Calu3 (cell line): ENCODE measurements around the gene XKR7. TPM values are rescaled to one million over a fixed set of nuclear protein-coding genes. Genes with fewer than 3 reads are reported as not detected.
"Not testable (repeated sequence)": the region's sequence is repeated elsewhere in the genome, so short reads cannot be mapped to it uniquely, and the experiment has no call there.

Source experiments
- BruUV-seq: library from RNA; stranded (reverse); fragments of 400-500 nt; replicated peaks from 2 replicates; lab custom pipeline; 2021; lab: Mats Ljungman, UMichigan
- CTCF ChIA-PET: fragments of 300-600 bp; sonication (Branson Sonifier 250); formaldehyde crosslinking; loops from one replicate; lab custom pipeline; 2022; ENCODE audit warnings: antibody characterized with exemption; lab: Charles Lee
- DNase-seq: peaks from one replicate; pipeline ENCODE4 v3.0.0; 2022
- H3K27ac Mint-ChIP-seq: one replicate; pipeline ENCODE4 v1.8.0; 2022; ENCODE audit warnings: mixed read lengths; ENCODE audit not compliant: unreplicated experiment
- H3K27me3 Mint-ChIP-seq: one replicate; pipeline ENCODE4 v1.8.0; 2022; ENCODE audit warnings: mixed read lengths; ENCODE audit not compliant: unreplicated experiment
- H3K36me3 Mint-ChIP-seq: one replicate; pipeline ENCODE4 v1.8.0; 2022; ENCODE audit warnings: mild to moderate bottlenecking, moderate library complexity, mixed read lengths; ENCODE audit not compliant: insufficient read depth, unreplicated experiment
- H3K4me1 Mint-ChIP-seq: one replicate; pipeline ENCODE4 v1.8.0; 2022; ENCODE audit warnings: mild to moderate bottlenecking, low read depth, mixed read lengths; ENCODE audit not compliant: unreplicated experiment
- H3K4me3 Mint-ChIP-seq: one replicate; pipeline ENCODE4 v1.8.0; 2022; ENCODE audit warnings: mild to moderate bottlenecking, low read depth, moderate library complexity, mixed read lengths; ENCODE audit not compliant: unreplicated experiment
- H3K9me3 Mint-ChIP-seq: one replicate; pipeline ENCODE4 v1.8.0; 2022; ENCODE audit warnings: low read depth, mixed read lengths; ENCODE audit not compliant: unreplicated experiment
- CTCF ChIP-seq: fragments of 200-600 bp; IDR thresholded peaks from one replicate; pipeline ENCODE4 v1.8.0; 2022; ENCODE audit warnings: antibody characterized with exemption; ENCODE audit not compliant: unreplicated experiment
- intact Hi-C: fragments of 100-400 bp; cut with micrococcal nuclease; formaldehyde crosslinking; loops from one replicate; pipeline ENCODE4 v1.10.0; 2022; ENCODE audit not compliant: unreplicated experiment
- total RNA-seq: library from RNA; stranded (reverse); gene quantifications from 2 replicates; pipeline ENCODE4 v1.2.3, GENCODE V29; 2022

XKR7 gene
- total RNA-seq, 1 experiment from 2014 or later, result not detected

- Mint-ChIP-seq H3K4me3 (no peak overlapping the region), H3K9me3 (no peaks in the 10 kb centered on the region), H3K36me3 (no peaks in the 10 kb centered on the region), H3K27ac (no peak overlapping the region), H3K27me3 (peaks cover 80% of the 10 kb centered on the region), H3K4me1 (no peaks in the 10 kb centered on the region)
- DNase-seq, result no peak
- CTCF ChIA-PET, result interaction anchor here (1.2 kb wide), 1 partner anchor 20 kb away, joined by 6 read pairs; no protein-coding TSS in a partner anchor
- BruUV-seq, result no TSS peak
- no peak for TF ChIP-seq CTCF
- intact Hi-C loops, result loop anchor here (2.0 kb wide), 1 partner anchor 19 kb away; no protein-coding TSS in a partner anchor
Observed at GRCh38 chr20:31925631-31926030, 42.3 kb upstream of the XKR7 start.

GRCh38 chr20:31926493-31926892 is 41.5 kb upstream of the XKR7 start:
- DNase-seq, result no peak
- no TSS peak for BruUV-seq
- H3K4me1 Mint-ChIP-seq, result no peaks in the 10 kb centered on the region
- intact Hi-C loops, result loop anchor here (2.0 kb wide), 1 partner anchor 20 kb away; no protein-coding TSS in a partner anchor
- CTCF ChIA-PET, result no interaction called here
- H3K9me3 Mint-ChIP-seq, result no peaks in the 10 kb centered on the region
- H3K4me3 Mint-ChIP-seq, result no peak overlapping the region
- no peak for TF ChIP-seq CTCF
- H3K27ac Mint-ChIP-seq, result no peak overlapping the region
- H3K36me3 Mint-ChIP-seq, result no peaks in the 10 kb centered on the region
- peaks cover 82% of the 10 kb centered on the region for H3K27me3 Mint-ChIP-seq

GRCh38 chr20:31927627-31928159 is 40.3 kb upstream of the XKR7 start:
- no peak for DNase-seq
- H3K27me3 Mint-ChIP-seq, result peaks cover 87% of the 10 kb centered on the region
- BruUV-seq, result no TSS peak
- CTCF ChIA-PET, result no interaction called here
- no peak for TF ChIP-seq CTCF
- H3K4me1 Mint-ChIP-seq, result no peaks in the 10 kb centered on the region
- H3K27ac Mint-ChIP-seq, result no peak overlapping the region
- no peaks in the 10 kb centered on the region for H3K36me3 Mint-ChIP-seq
- no peaks in the 10 kb centered on the region for H3K9me3 Mint-ChIP-seq
- intact Hi-C loops, result loop anchor here (2.0 kb wide), 1 partner anchor 21 kb away; no protein-coding TSS in a partner anchor
- no peak overlapping the region for H3K4me3 Mint-ChIP-seq

- H3K9me3 Mint-ChIP-seq, intact Hi-C loops, H3K4me1 Mint-ChIP-seq, H3K27ac Mint-ChIP-seq, H3K36me3 Mint-ChIP-seq, H3K4me3 Mint-ChIP-seq, DNase-seq, BruUV-seq: not testable (repeated sequence)
- H3K27me3 Mint-ChIP-seq, result peaks cover 87% of the 10 kb centered on the region
- CTCF ChIA-PET, result interaction anchor here (0.7 kb wide), 1 partner anchor 52 kb away, joined by 3 read pairs; no protein-coding TSS in a partner anchor
Observed at GRCh38 chr20:31929631-31930030, 38.3 kb upstream of the XKR7 start.

- BruUV-seq, result no TSS peak
- no peaks in the 10 kb centered on the region for H3K36me3 Mint-ChIP-seq
- H3K4me1 Mint-ChIP-seq, result no peaks in the 10 kb centered on the region
- CTCF ChIA-PET, result interaction anchor here (1.1 kb wide), 1 partner anchor 61 kb away, joined by 3 read pairs; the partner anchor contains the start of genes DUSP15 and TTLL9
- TF ChIP-seq CTCF, result no peak
- no peaks in the 10 kb centered on the region for H3K9me3 Mint-ChIP-seq
- H3K27ac Mint-ChIP-seq, result no peak overlapping the region
- intact Hi-C loops, result no loop called here
- DNase-seq, result no peak
- H3K4me3 Mint-ChIP-seq, result no peak overlapping the region
- peaks cover 78% of the 10 kb centered on the region for H3K27me3 Mint-ChIP-seq
Observed at GRCh38 chr20:31930779-31931178, 37.2 kb upstream of the XKR7 start.
